Measurements from ENCODE around the gene COPZ2. TPM values are rescaled to one million over a fixed set of nuclear protein-coding genes. Genes with fewer than 3 reads are reported as not detected.
"Not testable (repeated sequence)": the region's sequence is repeated elsewhere in the genome, so short reads cannot be mapped to it uniquely, and the experiment has no call there.

COPZ2 gene
- total RNA-seq, 1 experiment from 2014 or later = not detected

DNA sequence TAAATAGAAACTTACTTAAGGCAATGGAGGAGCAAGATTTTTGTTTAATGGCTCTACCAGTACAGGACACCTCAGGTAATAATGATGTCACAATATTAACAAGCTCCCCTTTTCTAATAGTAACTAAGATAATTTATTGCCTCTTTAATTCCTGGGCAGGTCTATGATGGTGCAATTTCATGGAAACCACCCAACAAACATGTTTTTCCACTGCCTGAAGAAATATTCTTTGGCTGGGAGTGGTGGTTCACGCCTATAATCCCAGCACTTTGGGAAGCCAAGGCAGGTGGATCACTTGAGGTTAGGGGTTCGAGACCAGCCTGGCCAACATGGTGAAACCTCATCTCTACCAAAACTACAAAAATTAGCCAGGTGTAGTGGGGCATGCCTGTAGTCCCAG is 30.2 kb upstream of the COPZ2 start:
- H3K9me2 ChIP-seq (ENCODE audit: insufficient read depth); H3K4me3 ChIP-seq (replicated peaks in 1 of 2; ENCODE audit: low read depth in 1 of 2, low read length in 2 of 2); H3K9ac ChIP-seq (ENCODE audit: low read length); H3K9me3 ChIP-seq (ENCODE audit: control insufficient read depth in 1 of 2, insufficient read depth in 1 of 2, low read depth in 1 of 2, low read length in 2 of 2); H3K4me1 ChIP-seq (ENCODE audit: control insufficient read depth in 1 of 2, insufficient read depth in 2 of 2, low read length in 2 of 2); H3K4me2 ChIP-seq (ENCODE audit: low read length); ATAC-seq; H3K27me3 ChIP-seq (ENCODE audit: insufficient read depth, low read length); intact Hi-C loops (cut with micrococcal nuclease); BruUV-seq (replicated peaks); H3K79me2 ChIP-seq (ENCODE audit: insufficient read depth, low read length); H4K20me1 ChIP-seq (ENCODE audit: insufficient read depth); RAD21 ChIA-PET (ENCODE audit: low non-redundant PET in 1 of 2, low total read pairs in 2 of 2, uncharacterized antibody in 2 of 2, unreplicated experiment in 2 of 2); H3K27ac ChIP-seq (ENCODE audit: low read depth, low read length); H2AFZ ChIP-seq (ENCODE audit: low read depth, low read length, poor library complexity, severe bottlenecking); DNase-seq (ENCODE audit: low read depth, low spot score): not testable (repeated sequence)
- POLR2A ChIA-PET = interaction anchor here (1.3 to 13.2 kb wide), 4 partner anchors 10 to 18 kb away, joined by 3 to 114 read pairs (median 4); partner anchors contain the start of gene NFE2L1
- peaks cover 32 to 36% of the 10 kb centered on the region in 2 experiments for H3K36me3 ChIP-seq (ENCODE audit: control insufficient read depth in 1 of 2, insufficient read depth in 2 of 2, low read length in 2 of 2)
- CTCF ChIA-PET = interaction anchor here (0.9 to 3.1 kb wide), 12 partner anchors 9 to 121 kb away, joined by 3 to 32 read pairs (median 6); partner anchors contain the start of gene NFE2L1

DNA sequence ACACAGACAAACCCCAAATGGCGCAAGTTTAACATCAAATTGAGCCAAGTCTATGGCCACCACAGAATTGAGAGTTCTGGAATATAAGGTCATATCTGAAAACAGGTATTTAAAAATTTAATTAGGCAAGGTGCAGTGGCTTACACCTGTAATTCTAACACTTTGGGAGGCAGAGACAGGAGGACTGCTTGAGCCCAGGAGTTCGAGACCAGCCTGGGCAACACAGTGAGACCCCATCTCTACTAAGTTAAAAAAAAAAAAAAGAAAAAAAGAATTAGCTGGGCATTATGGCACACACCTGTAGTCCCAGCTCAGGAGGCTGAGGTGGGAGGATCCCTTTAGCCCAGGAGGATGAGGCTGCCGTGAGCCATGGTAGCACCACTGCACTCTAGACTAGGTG is 29.6 kb upstream of the COPZ2 start:
- H3K4me1 ChIP-seq (ENCODE audit: control insufficient read depth in 1 of 2, insufficient read depth in 2 of 2, low read length in 2 of 2) = no peaks in the 10 kb centered on the region
- no peak overlapping the region for H3K27ac ChIP-seq (ENCODE audit: low read depth, low read length)
- BruUV-seq (replicated peaks) = no TSS peak
- no peaks in the 10 kb centered on the region; the same call in 1 of the 2 replicates for H3K79me2 ChIP-seq (ENCODE audit: insufficient read depth, low read length)
- no peak overlapping the region for H2AFZ ChIP-seq (ENCODE audit: low read depth, low read length, poor library complexity, severe bottlenecking)
- H3K36me3 ChIP-seq (ENCODE audit: control insufficient read depth in 1 of 2, insufficient read depth in 2 of 2, low read length in 2 of 2) = peaks cover 35 to 37% of the 10 kb centered on the region in 2 experiments
- H3K27me3 ChIP-seq (ENCODE audit: insufficient read depth, low read length) = no peaks in the 10 kb centered on the region
- no peaks in the 10 kb centered on the region for H3K9me3 ChIP-seq (ENCODE audit: control insufficient read depth in 1 of 2, insufficient read depth in 1 of 2, low read depth in 1 of 2, low read length in 2 of 2)
- ATAC-seq (no peak), DNase-seq (ENCODE audit: low read depth, low spot score) (no peak)
- ChIA-PET CTCF (interaction anchor here (1.0 to 3.1 kb wide), 6 partner anchors 9 to 64 kb away, joined by 3 to 32 read pairs (median 15); no protein-coding TSS in a partner anchor), RAD21 (ENCODE audit: low non-redundant PET in 1 of 2, low total read pairs in 2 of 2, uncharacterized antibody in 2 of 2, unreplicated experiment in 2 of 2) (no interaction called here), POLR2A (interaction anchor here (1.3 to 13.2 kb wide), 4 partner anchors 9 to 18 kb away, joined by 3 to 114 read pairs (median 4); partner anchors contain the start of gene NFE2L1)
- TF ChIP-seq EZH2phosphoT487 (IDR thresholded peaks at IDR 0.05; ENCODE audit: borderline replicate concordance) = no peak
- no peak overlapping the region for H3K4me3 ChIP-seq (replicated peaks in 1 of 2; ENCODE audit: low read depth in 1 of 2, low read length in 2 of 2)
- H3K9me2 ChIP-seq (ENCODE audit: insufficient read depth) = no peaks in the 10 kb centered on the region
- intact Hi-C loops (cut with micrococcal nuclease) = no loop called here
- no peak overlapping the region for H3K9ac ChIP-seq (ENCODE audit: low read length)
- no peaks in the 10 kb centered on the region; the same call in 1 of the 2 replicates for H4K20me1 ChIP-seq (ENCODE audit: insufficient read depth)
- H3K4me2 ChIP-seq (ENCODE audit: low read length) = no peak overlapping the region

All from HCT116 (cell line).